Subcutaneous adipose tissue (tissue), 4 donors: ENCODE data around the gene SHMT2. TPM values are rescaled to one million over a fixed set of nuclear protein-coding genes. Genes with fewer than 3 reads are reported as not detected.

ENCODE experiments used
- CTCF ChIP-seq: fragments of 450-650 bp; IDR thresholded peaks from one replicate; pipeline ENCODE4 v1.5.1; 2016; ENCODE audit warnings: low read depth, mild to moderate bottlenecking, control low read depth, antibody characterized with exemption, moderate library complexity
- total RNA-seq, 4 donors: library from RNA; depleted of rRNA; stranded (reverse); fragments of >200 nt; gene quantifications; one replicate each; pipeline ENCODE4 v1.1.0, GENCODE V29; 2016

SHMT2 gene
- total RNA-seq, 4 donors from 2014 or later: 19.1 to 41.6 (median 32.7) TPM

GRCh38 chr12:57268264-57268663 is 38.8 kb downstream of the SHMT2 start:
- TF ChIP-seq CTCF: no peak

GRCh38 chr12:57270966-57271470 is 41.5 kb downstream of the SHMT2 start:
- TF ChIP-seq CTCF: no peak

- no peak for TF ChIP-seq CTCF
Observed at GRCh38 chr12:57272337-57273151, 43.0 kb downstream of the SHMT2 start.

GRCh38 chr12:57273516-57273915 is 44.0 kb downstream of the SHMT2 start:
- no peak for TF ChIP-seq CTCF

GRCh38 chr12:57276935-57277563 is 47.5 kb downstream of the SHMT2 start:
- TF ChIP-seq CTCF: no peak

GRCh38 chr12:57278465-57279381 is 49.2 kb downstream of the SHMT2 start:
- no peak for TF ChIP-seq CTCF
